HEK293T (cell line): Measurements from ENCODE around the gene SAFB2.

ENCODE experiments used
- CTCF ChIA-PET: fragments of 350-600 bp; formaldehyde crosslinking; extraction: SDS; loops from one replicate; lab custom pipeline; 2021; ENCODE audit warnings: antibody characterized with exemption, inconsistent platforms; lab: Yijun Ruan, JAX
- POLR2A ChIA-PET: fragments of 350-600 bp; formaldehyde crosslinking; extraction: SDS; loops from one replicate; lab custom pipeline; 2020; ENCODE audit warnings: antibody characterized with exemption, inconsistent platforms; lab: Yijun Ruan, JAX
- DNase-seq: peaks from one replicate; pipeline ENCODE4 v3.0.0; 2012; ENCODE audit warnings: mixed read lengths; ENCODE audit errors: extremely low spot score
- ARNT ChIP-seq: fragments of 450-650 bp; IDR thresholded peaks from 2 replicates; pipeline ENCODE4 v1.6.1; 2017; ENCODE audit warnings: mild to moderate bottlenecking
- BHLHE40 ChIP-seq: fragments of 450-650 bp; IDR thresholded peaks from 2 replicates; pipeline ENCODE4 v1.6.1; 2016; ENCODE audit warnings: mild to moderate bottlenecking, moderate library complexity, borderline replicate concordance
- CTBP1 ChIP-seq: fragments of 450-650 bp; IDR thresholded peaks from 2 replicates; pipeline ENCODE4 v1.6.1; 2016; ENCODE audit warnings: borderline replicate concordance
- ELF4 ChIP-seq: fragments of 450-650 bp; IDR thresholded peaks from 2 replicates; pipeline ENCODE4 v1.6.1; 2017; ENCODE audit warnings: antibody characterized with exemption
- FOXA1 ChIP-seq: fragments of 450-650 bp; IDR thresholded peaks from 2 replicates; pipeline ENCODE4 v1.6.1; 2016; ENCODE audit warnings: mild to moderate bottlenecking
- FOXK2 ChIP-seq: fragments of 450-650 bp; IDR thresholded peaks from 2 replicates; pipeline ENCODE4 v1.6.1; 2016; ENCODE audit warnings: mild to moderate bottlenecking
- FOXM1 ChIP-seq: fragments of 450-650 bp; IDR thresholded peaks from 2 replicates; pipeline ENCODE4 v1.6.1; 2017; ENCODE audit warnings: mild to moderate bottlenecking, borderline replicate concordance
- HDGF ChIP-seq: fragments of 450-650 bp; IDR thresholded peaks from 2 replicates; pipeline ENCODE4 v1.6.1; 2017; ENCODE audit warnings: antibody characterized with exemption, borderline replicate concordance
- L3MBTL2 ChIP-seq: fragments of 450-650 bp; conservative IDR thresholded peaks from 2 replicates; pipeline ENCODE4 v1.6.1; 2016; ENCODE audit warnings: mild to moderate bottlenecking
- LEF1 ChIP-seq: fragments of 450-650 bp; IDR thresholded peaks from 2 replicates; pipeline ENCODE4 v1.6.1; 2017; ENCODE audit warnings: mild to moderate bottlenecking, borderline replicate concordance
- NFRKB ChIP-seq: fragments of 450-650 bp; IDR thresholded peaks from 2 replicates; pipeline ENCODE4 v1.6.1; 2016; ENCODE audit warnings: mild to moderate bottlenecking, moderate library complexity
- PKNOX1 ChIP-seq: fragments of 450-650 bp; IDR thresholded peaks from 2 replicates; pipeline ENCODE4 v1.6.1; 2016
- SP1 ChIP-seq: fragments of 450-650 bp; IDR thresholded peaks from 2 replicates; pipeline ENCODE4 v1.6.1; 2017
- SUZ12 ChIP-seq: fragments of 450-650 bp; IDR thresholded peaks from 2 replicates; pipeline ENCODE4 v1.6.1; 2016; ENCODE audit warnings: mild to moderate bottlenecking
- TARDBP ChIP-seq: fragments of 450-650 bp; IDR thresholded peaks from 2 replicates; pipeline ENCODE4 v1.6.1; 2016
- ZNF384 ChIP-seq: fragments of 450-650 bp; IDR thresholded peaks from 2 replicates; pipeline ENCODE4 v1.6.1; 2016

SAFB2 gene

GRCh38 chr19:5642204-5642603 lies 19.6 kb upstream of the SAFB2 start:
- ChIA-PET CTCF (no interaction called here), POLR2A (interaction anchor here (0.9 kb wide), 1 partner anchor 19 kb away, joined by 3 read pairs; the partner anchor contains the start of genes SAFB and SAFB2)
- TF ChIP-seq NFRKB (no peak), SP1 (no peak), BHLHE40 (no peak)
- no peak for DNase-seq

DNA sequence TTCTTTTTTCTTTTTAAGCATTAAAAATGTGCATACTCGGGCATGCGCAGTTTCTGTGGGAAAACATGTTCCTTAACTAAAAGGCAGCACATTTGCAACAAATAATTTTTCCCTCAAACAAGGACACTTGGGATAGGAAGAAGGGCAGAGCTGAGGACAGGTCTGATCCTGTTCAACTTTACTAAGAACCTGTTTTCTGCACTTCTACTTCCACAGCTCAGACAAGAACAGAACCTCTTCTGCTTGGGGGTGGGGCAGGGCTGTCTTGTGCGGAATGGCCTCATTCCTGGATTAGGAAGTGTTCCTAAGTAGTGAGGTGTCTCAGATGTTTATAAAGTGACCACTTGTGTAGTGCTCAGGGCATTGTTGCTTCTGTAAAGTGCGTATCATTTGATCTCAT lies 18.6 kb upstream of the SAFB2 start:
- ChIA-PET CTCF (no interaction called here), POLR2A (no interaction called here)
- no peak for DNase-seq
- TF ChIP-seq HDGF (no peak), ELF4 (no peak), FOXA1 (no peak), ZNF384 (no peak), FOXM1 (no peak), PKNOX1 (no peak), NFRKB (no peak), BHLHE40 (no peak), CTBP1 (no peak), TARDBP (no peak), FOXK2 (no peak)

GRCh38 chr19:5637971-5638370 lies 15.4 kb upstream of the SAFB2 start:
- CTCF ChIA-PET: no interaction called here

DNA sequence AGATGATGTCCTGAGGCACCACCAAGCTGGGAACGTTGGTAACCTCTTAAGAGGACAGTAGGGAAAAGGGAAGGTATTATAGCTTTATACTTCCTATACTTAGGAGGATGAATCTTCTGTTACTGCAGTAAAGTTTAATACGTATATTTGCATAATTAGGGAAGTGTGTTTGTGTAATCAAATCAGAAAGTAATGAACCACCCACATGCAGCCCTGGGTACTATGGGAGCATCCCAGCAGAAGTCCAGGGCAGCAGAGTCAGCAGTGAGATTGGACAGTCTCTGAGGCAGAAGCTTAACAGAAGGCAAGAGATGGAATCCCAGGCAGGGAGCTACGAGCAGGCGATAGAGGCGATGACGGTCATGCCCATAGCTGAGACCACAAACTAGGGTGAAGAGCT lies 12.9 kb upstream of the SAFB2 start:
- POLR2A ChIA-PET: interaction anchor here (0.8 to 1.0 kb wide), 4 partner anchors 13 to 155 kb away, joined by 3 to 4 read pairs (median 4); partner anchors contain the start of genes DUS3L, RPL36, SAFB and SAFB2
- no peak for DNase-seq
- TF ChIP-seq TARDBP (no peak), FOXK2 (no peak), FOXA1 (no peak), HDGF (no peak), PKNOX1 (no peak), ZNF384 (no peak), LEF1 (no peak), NFRKB (no peak), FOXM1 (no peak), CTBP1 (no peak), ELF4 (no peak), SP1 (no peak), SUZ12 (no peak), ARNT (no peak), BHLHE40 (no peak), L3MBTL2 (no peak)
- CTCF ChIA-PET: no interaction called here

More at GRCh38 chr19:5637971-5638370, 15.4 kb upstream of the SAFB2 start:
- DNase-seq: no peak
- TF ChIP-seq FOXM1: no peak
- no peak for TF ChIP-seq NFRKB
- TF ChIP-seq PKNOX1: no peak
- no peak for TF ChIP-seq TARDBP
- no peak for TF ChIP-seq HDGF
- no peak for TF ChIP-seq ZNF384
- no peak for TF ChIP-seq SUZ12
- TF ChIP-seq BHLHE40: no peak
- no peak for TF ChIP-seq SP1
- no peak for TF ChIP-seq ELF4
- TF ChIP-seq LEF1: no peak
- no peak for TF ChIP-seq ARNT
- TF ChIP-seq L3MBTL2: no peak
- no peak for TF ChIP-seq CTBP1
- TF ChIP-seq FOXA1: no peak
- TF ChIP-seq FOXK2: no peak
- POLR2A ChIA-PET: no interaction called here

GRCh38 chr19:5632657-5633056 lies 10.1 kb upstream of the SAFB2 start:
- POLR2A ChIA-PET: no interaction called here
- no peak for TF ChIP-seq CTBP1
- no peak for TF ChIP-seq ZNF384
- no peak for TF ChIP-seq LEF1
- no peak for TF ChIP-seq PKNOX1
- TF ChIP-seq NFRKB: no peak
- no peak for TF ChIP-seq ARNT
- TF ChIP-seq TARDBP: no peak
- no peak for DNase-seq
- CTCF ChIA-PET: no interaction called here

GRCh38 chr19:5632241-5632612 lies 9.7 kb upstream of the SAFB2 start:
- TF ChIP-seq FOXK2 (no peak), FOXA1 (no peak), PKNOX1 (no peak), BHLHE40 (no peak), ELF4 (no peak), ARNT (no peak), L3MBTL2 (no peak)
- ChIA-PET POLR2A (no interaction called here), CTCF (no interaction called here)
- no peak for DNase-seq
